ENCODE data around the gene ECHDC3.

ECHDC3 gene

DNA sequence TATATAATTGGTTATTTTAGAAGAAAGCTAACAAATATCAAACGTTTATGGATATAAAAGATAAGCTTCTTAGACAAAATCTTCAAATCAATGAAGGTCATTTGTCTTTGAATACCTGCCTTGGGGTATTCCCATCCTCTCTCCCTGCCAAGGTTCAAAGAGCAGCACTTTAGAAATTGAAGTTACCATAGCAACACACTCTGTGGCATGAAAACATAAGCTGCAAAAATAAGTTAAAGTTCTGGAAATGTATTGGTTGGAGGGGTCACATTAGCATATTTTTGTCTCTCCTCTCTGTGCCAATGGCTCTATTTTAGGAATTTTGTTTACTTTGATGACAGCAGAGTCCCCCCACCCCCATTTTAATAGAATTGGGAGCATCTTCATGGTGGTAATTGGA is 12.0 kb downstream of the ECHDC3 start:
- DNase-seq (ENCODE audit: low spot score), result no peak

DNA sequence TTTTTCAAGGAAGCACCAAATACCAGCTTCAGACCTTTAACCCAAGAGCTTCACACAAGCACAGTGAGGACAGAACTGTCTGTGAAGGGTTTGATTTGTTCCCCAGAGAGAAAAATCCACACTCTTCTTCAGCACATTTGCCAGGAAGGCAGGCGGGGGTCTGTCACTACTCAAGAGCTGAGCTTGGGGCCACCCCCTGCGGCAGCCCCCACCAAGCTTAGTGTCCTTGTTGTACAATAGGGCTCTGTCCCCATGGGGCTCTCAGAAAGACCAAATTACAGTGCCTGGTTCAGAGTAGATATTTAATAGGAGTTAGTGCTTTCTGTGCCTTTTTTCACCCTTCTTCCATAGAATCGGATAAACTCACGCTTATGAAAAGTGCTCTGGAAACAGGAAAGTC is 12.4 kb downstream of the ECHDC3 start:
- DNase-seq (ENCODE audit: low spot score), result no peak

DNA sequence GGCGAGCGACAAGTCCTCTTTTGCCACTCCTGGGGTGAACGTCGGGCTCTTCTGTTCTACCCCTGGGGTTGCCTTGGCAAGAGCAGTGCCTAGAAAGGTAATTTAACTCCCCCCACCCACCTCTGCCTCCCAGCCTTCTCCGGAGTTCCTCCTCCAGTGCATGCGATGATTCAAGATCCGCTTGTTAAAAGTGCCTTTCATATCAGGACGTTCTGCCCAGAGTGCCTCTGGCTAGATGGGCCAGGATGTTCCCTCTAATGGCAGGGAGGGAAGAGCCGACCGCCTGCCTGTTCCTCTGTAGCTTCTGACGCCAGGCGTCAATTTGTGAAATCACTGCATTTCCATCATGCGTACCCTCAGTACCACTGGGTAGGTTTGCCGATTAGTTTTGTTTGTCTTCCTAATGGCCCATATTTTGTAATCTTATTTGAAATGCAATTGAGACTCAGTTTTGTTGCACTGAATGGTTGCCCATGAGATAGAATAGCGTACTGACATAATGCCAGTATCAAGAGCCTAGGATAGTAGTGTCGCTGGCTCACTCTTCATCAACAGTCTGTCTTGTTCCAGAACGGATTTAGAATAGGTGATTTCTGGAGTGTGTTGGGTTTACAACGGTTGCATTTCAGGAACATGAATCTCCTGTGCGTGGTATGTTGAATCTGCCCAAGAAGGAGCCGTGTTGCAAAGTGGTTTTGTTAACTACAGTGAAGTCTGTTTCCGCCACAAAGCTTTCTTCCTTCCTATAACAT is 13.5 kb downstream of the ECHDC3 start:
- no peak for DNase-seq (ENCODE audit: low spot score)

DNA sequence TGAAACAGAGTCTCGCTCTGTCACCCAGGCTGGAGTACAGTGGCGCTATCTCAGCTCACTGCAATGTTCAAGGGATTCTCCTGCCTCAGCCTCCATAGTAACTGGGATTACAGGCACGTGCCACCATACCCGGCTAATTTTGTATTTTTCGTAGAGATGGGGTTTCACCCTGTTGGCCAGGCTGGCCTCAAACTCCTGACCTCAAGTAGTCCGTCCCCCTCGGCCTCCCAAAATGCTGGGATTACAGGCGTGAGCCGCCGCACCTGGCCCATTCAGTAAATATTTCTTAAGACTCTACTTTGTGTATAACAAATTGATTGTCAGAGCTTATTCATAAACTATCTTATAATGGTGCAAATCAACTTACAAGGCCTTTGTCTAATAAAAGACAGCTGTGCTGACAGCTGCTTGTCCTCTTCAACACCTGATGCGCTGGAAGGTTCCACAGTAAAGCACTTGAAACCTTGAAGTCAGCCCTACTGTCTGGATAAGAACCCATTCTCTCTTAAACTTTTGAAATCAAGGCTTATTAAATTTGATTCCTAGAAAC is 14.7 kb downstream of the ECHDC3 start:
- DNase-seq (ENCODE audit: low spot score), result no peak

DNA sequence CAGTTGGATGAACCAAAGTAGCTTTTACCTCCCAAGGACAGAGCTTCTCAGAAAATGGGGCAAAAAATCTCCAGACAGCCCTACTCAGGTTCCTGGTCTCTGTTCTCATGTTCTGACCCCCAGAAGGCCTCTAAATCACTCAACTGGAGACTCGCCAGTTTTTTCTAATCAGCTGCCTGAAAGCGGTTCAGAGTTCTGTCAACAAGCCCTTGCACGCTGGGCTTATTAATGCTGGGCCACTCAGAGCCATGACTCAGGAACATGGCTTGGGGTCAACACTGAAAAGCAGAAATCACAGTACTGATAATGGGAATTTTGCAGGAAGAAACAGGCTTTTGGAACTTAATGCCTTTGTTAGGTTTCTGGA is 15.3 kb downstream of the ECHDC3 start:
- DNase-seq (ENCODE audit: low spot score), result no peak

DNA sequence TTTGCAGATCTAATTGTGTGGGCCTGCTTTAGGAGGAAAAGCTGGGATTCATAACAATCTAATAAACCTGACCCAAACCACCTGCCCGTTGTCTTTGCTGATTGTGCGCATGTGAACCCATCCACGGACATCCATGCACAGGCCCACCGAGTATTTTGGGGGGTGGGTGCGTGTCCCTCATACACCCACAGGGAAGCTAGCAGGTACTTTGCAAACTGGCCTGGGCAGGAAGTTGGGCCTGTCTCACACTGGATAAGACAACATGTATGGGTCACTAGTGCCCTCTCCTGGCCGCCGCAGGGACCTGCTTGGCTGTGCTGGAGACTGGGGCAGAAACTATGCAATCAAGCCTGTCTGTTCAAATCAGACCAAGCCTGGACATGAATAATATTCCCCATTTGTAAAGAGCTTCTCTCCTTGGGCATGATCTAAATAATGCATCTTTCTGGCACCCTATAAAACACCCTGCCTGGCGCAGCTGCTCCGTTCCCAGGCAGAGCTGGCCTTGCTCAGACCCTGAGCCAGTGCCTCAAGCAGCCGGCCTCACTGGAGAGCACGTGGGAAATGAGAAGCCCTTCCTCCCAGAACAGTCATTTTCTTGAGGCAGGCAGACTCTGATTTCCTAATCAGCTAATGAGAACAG is 15.8 kb downstream of the ECHDC3 start:
- DNase-seq (ENCODE audit: low spot score), result peak; percentile 50

DNA sequence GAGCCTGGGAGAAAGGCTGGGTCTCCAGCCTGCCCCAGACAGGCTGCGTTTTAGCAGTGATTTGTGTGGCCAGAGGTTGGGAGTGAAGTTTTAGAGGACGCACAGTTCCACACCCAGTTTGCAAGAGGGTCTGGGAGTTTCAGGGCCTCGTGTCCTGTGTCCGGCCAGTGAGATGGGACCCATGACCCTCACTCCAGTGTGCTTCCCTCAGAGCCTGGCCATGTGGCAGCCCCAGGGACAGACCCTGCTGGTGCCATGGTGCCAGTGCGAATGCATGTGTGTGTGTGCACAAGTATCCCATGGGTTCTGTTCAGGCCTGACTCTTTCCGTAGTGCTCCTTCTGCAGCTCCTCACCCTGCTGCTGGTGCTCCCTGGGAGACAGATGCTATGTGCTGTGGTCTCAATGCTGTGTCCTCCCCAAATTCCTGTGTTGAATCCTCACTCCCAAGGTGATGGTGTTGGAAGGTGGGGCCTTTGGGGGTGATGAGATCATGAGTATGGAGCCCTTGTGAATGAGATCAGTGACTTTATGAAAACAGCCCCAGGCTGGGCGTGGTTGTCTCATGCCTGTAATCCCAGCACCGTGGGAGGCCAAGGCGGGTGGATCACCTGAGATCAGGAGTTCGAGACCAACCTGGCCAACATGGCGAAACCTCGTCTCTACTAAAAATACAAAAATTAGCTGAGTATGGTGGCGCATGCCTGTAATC is 16.5 kb downstream of the ECHDC3 start:
- DNase-seq (ENCODE audit: low spot score), result no peak

DNA sequence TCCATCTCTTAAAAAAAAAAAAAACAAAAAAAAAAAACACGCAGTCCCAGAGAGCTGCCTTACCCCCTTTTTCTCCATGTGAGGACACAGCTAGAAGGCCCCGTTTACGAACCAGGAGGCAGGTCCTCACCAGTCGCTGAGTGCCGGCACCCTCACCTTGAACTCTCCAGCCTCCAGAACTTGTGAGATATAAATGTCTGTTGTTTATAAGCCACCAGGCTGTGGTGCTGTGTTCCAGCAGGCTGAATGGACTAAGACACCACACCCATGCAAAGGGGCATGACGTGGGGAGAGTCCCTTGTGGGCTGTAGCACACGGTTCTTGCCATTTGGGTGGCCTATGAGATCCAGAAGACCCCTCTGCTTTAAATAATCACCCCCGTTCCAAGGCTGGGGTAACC is 17.2 kb downstream of the ECHDC3 start:
- no peak for DNase-seq (ENCODE audit: low spot score)

DNA sequence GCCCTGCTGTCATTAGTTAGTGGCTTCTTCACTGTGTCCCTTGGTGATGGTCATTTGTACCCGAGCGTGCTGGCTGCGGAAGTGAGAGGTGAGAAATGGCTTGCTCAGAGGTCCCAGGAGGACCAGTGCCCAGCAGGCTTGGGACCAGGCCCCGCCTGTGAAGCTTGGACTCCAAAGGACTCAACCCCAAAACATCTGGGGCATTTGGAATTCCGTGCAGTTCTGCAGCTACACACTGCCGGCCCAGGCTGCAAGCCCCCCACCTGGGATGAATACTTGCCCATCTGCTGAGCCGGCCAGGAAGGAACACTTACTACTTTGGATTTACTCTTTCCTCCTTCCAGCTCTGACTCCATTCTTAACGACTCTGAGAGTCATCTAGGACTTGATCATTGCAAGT is 18.0 kb downstream of the ECHDC3 start:
- no peak for DNase-seq (ENCODE audit: low spot score)

DNA sequence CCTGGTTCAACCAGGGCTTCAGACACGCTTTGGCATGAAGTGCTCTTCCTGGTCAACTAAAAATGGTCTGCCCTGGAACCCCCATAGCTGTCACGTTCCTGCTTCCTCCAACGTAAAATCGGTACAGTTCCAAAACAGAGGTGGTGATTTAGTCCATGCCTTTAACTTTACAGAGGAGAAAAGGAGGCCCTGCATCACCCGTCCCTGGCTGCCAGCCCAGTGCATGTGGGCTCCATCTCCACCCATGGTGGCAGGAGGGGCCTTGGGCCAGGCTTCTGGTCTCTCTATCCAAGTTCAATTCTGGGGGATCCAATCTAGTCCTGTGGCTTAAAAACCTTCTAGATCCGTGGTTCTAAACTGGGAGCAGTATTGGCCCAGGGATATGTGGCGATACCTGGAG is 18.7 kb downstream of the ECHDC3 start:
- no peak for DNase-seq (ENCODE audit: low spot score)

DNA sequence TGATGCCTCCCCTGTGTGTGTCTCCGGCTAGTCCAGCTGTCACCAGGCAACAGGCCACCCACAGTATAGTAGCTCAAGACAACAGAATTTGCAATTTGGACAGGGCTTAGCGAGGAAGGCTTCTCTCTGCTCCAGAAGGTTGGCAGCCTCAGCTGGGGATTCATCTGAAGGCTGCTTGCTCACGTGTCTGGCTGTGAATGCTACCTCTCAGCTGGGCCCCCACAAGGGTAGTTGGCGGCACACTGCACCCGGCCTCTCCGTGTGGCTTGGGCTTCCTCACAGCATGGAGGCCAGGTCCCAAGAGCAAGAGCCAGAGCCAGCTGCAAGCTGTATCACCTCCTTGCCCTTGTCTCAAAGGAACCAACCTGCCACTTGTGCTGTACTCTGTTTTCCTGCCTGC is 19.2 kb downstream of the ECHDC3 start:
- no peak for DNase-seq (ENCODE audit: low spot score)

DNA sequence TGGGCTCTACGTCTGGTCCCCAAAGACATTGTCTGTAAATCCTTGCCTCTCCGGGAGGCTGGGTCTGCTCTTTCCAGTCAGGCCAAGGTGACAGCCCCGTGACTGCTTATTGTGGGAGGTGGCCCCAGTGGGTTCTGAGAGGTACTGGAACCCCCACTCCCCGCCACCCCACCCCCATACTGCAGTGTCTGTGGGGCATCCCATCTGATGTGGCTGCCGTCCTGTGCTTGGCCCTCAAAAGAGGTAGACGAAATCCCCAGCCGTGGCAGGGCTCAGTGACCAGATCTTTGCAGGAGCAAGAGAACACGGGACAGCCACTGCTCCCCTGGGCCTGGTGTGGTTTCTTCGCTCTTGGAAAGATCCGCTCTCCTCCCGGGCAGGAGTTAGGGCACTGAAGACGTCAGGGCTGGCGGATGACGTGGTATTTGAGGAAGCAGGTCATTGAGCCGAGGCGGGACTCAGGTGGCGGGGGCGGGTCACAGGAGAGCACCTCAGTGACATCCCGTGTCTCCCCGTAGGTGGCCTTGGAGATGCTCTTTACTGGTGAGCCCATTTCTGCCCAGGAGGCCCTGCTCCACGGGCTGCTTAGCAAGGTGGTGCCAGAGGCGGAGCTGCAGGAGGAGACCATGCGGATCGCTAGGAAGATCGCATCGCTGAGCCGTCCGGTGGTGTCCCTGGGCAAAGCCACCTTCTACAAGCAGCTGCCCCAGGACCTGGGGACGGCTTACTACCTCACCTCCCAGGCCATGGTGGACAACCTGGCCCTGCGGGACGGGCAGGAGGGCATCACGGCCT is 20.7 kb downstream of the ECHDC3 start:
- DNase-seq (ENCODE audit: low spot score), result no peak

DNA sequence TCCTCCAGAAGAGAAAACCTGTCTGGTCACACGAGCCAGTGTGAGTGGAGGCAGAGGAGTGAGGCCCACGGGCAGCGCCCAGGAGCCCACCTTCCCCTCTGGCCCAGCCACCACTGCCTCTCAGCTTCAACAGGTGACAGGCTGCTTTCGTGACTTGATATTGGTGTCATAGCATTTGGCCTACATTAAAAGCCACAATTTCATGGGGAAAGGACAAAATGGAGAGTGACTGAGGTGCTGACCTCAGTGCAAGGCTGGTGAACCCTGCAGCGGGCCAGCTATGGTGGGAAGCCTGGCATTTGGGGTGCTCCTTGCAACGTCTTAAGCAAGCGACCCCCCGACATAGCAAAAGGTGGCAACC is 21.3 kb downstream of the ECHDC3 start:
- no peak for DNase-seq (ENCODE audit: low spot score)

DNA sequence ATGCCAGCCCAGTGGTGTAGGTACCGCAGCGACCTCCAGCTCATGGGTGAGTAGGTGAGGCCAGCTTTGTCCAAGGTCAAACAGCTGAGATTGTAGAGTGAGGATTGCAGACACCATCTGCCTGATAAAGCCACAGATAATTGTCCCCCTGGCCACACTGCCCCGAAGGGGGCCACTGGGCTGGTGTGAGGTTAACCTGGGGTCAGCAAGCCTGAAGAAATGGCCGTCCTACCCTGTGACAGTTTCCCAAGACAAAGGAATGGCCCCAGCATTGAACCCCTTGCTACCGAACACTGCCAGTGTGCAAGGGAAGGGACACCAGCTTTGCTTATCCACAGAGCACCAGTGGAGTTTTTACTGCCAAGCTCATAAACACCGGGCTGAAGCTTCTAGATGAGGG is 23.0 kb downstream of the ECHDC3 start:
- no peak for DNase-seq (ENCODE audit: low spot score)

DNA sequence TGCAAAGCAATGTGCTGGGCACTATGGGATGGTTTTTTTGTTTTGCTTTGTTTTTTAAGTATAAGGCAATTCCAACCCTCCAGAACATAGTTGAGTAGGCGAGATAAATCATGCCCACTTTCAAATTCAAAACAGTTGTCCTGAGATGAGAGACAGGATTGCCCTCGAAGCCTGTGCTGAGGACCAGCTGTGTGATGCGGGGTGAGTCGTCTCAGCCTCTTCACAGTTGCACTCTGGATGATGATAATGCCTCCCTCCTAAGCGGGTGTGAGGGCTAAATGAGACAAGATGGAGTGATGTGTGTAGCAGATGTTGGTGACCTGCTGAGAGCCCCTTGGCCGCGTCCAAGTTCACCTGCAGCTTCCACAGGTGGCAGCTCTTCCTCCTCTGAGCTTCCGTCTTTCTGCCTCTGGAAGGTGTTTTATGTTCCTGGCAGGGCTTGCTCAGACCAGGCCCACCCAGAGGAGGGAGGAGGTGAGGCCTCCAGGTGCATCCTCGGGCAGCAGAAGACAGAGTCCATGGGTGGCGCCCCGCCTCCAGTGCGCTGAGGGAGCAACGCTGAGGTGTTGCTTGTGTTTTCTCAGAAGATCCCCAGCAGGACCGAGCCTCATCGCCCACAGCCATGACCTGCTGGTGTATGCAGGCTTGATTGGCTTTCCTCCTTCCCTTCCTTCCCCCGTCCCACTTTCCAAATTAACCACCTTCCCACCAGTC is 30.6 kb downstream of the ECHDC3 start:
- no peak for DNase-seq (ENCODE audit: low spot score)

DNA sequence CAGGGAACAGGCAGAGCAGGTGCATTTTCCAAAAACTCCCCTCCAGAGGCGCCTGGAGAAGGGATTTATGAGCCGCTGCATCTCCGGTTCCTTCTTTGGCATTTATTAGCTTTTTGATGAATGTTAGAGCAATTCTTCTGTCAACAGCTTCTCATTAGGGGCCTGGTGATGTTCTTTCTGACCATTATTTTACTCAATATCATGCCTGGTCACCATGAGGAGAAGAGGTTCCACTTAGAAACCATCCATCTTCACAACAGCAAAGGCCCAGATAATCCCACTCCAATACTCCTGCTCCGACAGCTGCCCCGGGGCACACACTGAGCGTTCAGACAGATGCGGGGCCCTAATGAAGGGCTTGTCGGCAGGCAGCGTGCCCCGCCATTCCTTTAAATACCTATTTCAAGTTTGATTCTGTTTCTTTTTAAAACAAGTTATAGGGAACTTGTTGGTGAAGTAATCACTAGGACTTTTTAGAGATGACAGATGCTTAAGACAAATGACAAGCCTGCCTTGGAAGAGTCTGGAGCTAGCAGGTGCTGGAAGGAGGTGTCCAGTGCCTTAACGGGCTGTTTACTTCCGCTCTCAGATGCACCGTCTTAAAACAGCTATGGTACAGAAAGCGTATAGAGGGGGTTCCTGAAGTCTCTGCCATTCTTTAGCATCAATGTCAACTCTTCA is 31.7 kb downstream of the ECHDC3 start:
- DNase-seq (ENCODE audit: low spot score), result no peak

DNA sequence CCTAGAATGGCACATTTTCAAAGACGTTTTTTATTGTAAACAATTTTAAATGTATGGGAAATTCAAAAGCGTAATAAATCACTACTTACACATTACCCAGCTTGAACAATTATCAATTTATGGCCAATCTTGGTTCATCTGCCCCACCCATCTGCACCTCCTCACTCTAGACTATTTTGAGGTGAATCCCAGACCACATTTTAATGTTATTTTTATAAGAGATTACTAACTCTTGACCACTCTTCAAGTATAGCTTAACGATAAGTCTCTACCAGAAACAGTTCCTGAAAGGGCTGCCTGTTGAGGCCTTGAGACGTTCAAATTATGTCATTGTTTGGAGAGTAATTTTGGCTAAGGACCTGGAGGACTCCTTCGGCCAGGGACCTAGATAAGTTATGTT is 33.2 kb downstream of the ECHDC3 start:
- no peak for DNase-seq (ENCODE audit: low spot score)

DNA sequence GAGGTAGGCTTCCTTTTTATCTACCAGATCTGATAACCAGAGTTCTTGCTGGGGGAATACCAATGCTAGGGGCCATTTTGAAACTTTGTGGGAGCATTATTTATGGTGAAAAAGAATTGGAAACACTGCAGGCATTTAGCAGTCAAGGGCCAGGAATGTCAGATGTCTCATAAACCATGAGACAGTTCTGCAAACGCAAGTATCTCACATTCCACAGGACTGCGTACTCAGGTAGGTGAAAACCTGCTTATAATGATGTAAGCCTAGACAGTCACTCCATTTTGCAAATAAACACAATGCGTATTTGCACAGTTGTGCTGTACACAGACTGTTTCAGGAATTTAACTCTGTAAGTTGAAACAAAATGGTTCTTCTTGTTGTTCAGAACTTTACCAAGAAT is 33.9 kb downstream of the ECHDC3 start:
- DNase-seq (ENCODE audit: low spot score), result no peak

DNA sequence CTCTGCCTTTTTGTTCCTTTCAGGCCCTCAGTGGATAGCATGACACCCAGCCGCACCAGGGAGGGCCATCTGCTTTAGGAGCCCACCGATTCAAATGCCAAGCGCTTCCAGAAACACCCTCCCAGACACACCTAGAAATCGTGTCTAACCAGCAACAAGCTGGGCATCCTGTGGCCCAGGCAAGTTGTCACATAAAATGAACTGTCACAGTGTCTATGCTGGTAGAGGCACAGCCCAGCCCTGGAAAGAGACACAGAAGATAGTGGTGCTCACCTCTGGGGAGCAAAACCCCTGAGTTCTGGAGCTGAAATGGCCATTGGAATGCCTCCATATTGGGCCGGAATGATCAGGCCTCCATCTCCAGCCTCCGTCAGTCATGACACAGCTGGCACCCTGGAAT is 38.9 kb downstream of the ECHDC3 start:
- DNase-seq (ENCODE audit: low spot score), result no peak

DNA sequence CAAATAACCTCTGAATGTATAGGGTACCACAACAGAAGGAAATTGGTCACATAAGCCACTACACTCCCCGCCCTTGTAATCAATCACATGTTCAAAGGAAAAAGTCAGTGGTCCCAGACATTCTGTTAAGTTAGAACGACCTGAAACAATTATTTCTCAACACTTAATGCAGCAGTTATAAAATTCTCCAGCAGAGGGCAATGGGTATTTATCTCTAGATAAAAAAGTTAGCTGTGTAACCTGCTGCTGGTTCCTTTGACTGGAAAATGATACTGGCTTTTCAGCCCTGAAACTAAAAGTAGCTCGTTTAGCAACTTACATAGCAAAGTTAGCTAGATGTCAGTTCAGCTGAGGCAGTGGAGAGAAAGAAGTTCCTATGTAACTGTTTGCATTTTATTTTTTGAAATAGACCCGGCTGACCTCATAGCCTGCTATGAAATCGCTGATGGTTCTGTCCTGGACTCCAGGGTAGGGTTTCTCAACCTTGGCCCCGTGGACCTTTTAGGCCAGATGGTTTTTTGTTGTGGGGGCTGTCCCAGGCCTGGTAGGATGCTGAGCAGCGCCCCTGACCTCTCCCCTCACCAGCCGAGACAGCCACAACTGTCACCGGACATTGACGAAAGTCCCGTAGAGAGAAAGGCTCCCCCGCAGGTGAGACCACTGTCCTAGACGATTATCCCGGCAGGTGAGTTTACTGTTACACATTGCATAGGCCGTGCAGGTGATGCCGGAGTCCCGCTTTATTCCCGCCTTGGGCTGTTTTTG is 40.8 kb downstream of the ECHDC3 start:
- DNase-seq (ENCODE audit: low spot score), result peak; percentile 11

DNA sequence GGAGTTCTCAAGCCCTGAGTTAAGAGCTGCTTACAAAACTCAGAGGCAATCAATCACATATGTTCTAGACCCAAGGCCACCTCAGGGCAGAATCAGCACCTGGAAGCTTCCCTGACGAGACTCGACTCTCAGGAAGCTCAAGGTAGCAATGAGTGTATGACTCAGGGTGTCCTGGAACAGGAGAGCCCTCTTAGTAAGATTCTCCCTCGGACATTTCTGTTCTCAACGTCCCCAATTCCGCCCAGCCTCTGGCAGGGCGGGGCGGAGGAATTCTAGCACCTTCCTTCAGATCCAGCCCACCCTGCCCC is 41.3 kb downstream of the ECHDC3 start:
- DNase-seq (ENCODE audit: low spot score), result no peak

Measured in putamen (tissue), 1 donor.